ENCODE measurements around the gene EIF2S3B.

Gene EIF2S3B

DNA sequence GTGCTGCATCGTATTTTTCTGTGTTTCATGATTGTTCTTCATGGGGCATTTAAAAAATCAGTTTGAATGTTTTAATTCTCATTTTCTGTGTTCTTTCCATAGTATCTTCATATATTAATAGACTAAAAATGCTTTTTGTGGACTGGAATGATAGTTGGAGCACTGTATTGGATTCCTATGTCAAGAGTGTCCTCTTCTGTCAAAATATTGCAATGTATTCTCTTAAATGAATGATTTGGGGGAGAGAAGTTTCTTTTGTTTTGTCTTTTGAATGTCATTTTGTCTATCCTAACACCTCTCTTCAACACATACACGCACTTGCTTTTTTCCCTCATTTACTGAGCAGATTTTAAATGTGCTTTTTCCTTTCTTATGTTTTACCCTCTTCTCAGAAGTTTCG, 4.7 kb upstream of the EIF2S3B start:
- peak; percentile 47; the same call in 1 of the 2 replicates for TF ChIP-seq CTCF (IDR thresholded peaks at IDR 0.05)

GRCh38 chr12:10503460-10503859, 2.2 kb upstream of the EIF2S3B start:
- TF ChIP-seq CTCF (IDR thresholded peaks at IDR 0.05) = no peak

- no peak for TF ChIP-seq CTCF (IDR thresholded peaks at IDR 0.05)
These were observed 6.2 kb downstream of the EIF2S3B start for GRCh38 chr12:10511756-10512355.

- no peak for TF ChIP-seq CTCF (IDR thresholded peaks at IDR 0.05)
These were observed 7.1 kb downstream of the EIF2S3B start for GRCh38 chr12:10512798-10513197.

DNA sequence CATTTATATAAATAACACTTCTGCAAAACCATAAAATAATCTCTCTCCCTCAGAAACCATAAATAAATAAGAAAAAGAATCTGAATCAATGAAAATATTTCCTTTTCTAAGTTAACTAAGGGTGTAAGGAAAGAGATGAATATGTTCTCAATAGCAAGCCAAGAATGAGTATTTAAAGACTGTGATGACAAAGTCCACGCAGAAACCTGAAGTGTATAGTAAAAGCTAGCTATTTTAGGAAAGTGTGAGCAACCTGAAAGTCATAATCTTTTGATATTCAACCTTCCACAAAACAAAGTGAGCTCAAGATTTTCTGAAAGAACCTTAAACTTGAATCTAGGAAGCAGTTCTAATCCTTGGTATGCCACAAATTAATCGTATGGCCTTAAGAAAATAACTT, 15.9 kb downstream of the EIF2S3B start:
- TF ChIP-seq CTCF (IDR thresholded peaks at IDR 0.05) = no peak

GRCh38 chr12:10528174-10528953, 22.7 kb downstream of the EIF2S3B start:
- TF ChIP-seq CTCF (IDR thresholded peaks at IDR 0.05) = no peak

DNA sequence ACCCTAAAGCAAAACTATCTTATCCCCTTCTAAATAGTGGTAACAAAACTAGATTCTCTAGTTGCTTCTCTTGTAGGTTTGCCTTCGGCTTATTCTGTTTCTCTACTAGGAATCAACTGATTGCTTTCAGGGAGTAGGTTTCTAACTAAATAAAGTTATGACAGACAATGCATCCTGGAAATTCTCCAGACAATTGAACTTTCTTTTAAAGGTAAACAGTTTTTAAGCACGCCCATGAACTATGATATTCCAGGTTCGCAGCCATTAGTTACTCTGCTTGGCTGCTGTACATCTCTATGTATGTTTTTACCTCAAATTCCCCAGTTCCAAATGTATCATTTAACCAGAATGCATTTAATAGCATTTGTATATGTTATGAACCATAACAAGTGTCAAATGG, 23.9 kb downstream of the EIF2S3B start:
- TF ChIP-seq CTCF (IDR thresholded peaks at IDR 0.05) = no peak

Measured in LNCAP (cell line).